HG03196 (cell line): Measurements from ENCODE around the gene TSPAN9.

Source experiments
- ATAC-seq: cut with Tn5 transposase; IDR thresholded peaks from one replicate; pipeline ENCODE4 v1.9.1; 2021; ENCODE audit not compliant: unreplicated experiment

Gene TSPAN9

GRCh38 chr12:3265406-3265805 lies 188.2 kb downstream of the TSPAN9 start:
- no peak for ATAC-seq

GRCh38 chr12:3266638-3267037 lies 189.5 kb downstream of the TSPAN9 start:
- no peak for ATAC-seq

- ATAC-seq: no peak
Observed at GRCh38 chr12:3267690-3268089, 190.5 kb downstream of the TSPAN9 start.

- ATAC-seq: no peak
Observed at GRCh38 chr12:3269594-3269993, 192.4 kb downstream of the TSPAN9 start.

- ATAC-seq: no peak
Observed at GRCh38 chr12:3271146-3271545, 194.0 kb downstream of the TSPAN9 start.

- ATAC-seq: no peak
Observed at GRCh38 chr12:3271639-3272038, 194.5 kb downstream of the TSPAN9 start.

GRCh38 chr12:3272958-3273357 lies 195.8 kb downstream of the TSPAN9 start:
- ATAC-seq: no peak

- no peak for ATAC-seq
Observed at GRCh38 chr12:3273409-3273853, 196.3 kb downstream of the TSPAN9 start.

GRCh38 chr12:3274664-3275063 lies 197.5 kb downstream of the TSPAN9 start:
- no peak for ATAC-seq

- no peak for ATAC-seq
Observed at GRCh38 chr12:3275171-3276041, 198.2 kb downstream of the TSPAN9 start.

- ATAC-seq: no peak
Observed at GRCh38 chr12:3276226-3276625, 199.0 kb downstream of the TSPAN9 start.

- ATAC-seq: no peak
Observed at GRCh38 chr12:3277306-3277943, 200.2 kb downstream of the TSPAN9 start.

GRCh38 chr12:3278681-3279414 lies 201.7 kb downstream of the TSPAN9 start:
- no peak for ATAC-seq

GRCh38 chr12:3279415-3279780 lies 202.2 kb downstream of the TSPAN9 start:
- no peak for ATAC-seq

- ATAC-seq: no peak
Observed at GRCh38 chr12:3279832-3280231, 202.7 kb downstream of the TSPAN9 start.

- no peak for ATAC-seq
Observed at GRCh38 chr12:3280967-3281366, 203.8 kb downstream of the TSPAN9 start.

GRCh38 chr12:3281588-3282383 lies 204.6 kb downstream of the TSPAN9 start:
- no peak for ATAC-seq

GRCh38 chr12:3282384-3282670 lies 205.1 kb downstream of the TSPAN9 start:
- ATAC-seq: no peak

GRCh38 chr12:3283137-3283680 lies 206.0 kb downstream of the TSPAN9 start:
- ATAC-seq: no peak

- ATAC-seq: no peak
Observed at GRCh38 chr12:3284405-3284804, 207.2 kb downstream of the TSPAN9 start.

- no peak for ATAC-seq
Observed at GRCh38 chr12:3285570-3285969, 208.4 kb downstream of the TSPAN9 start.
